Stimulated activated CD4-positive, alpha-beta T cell treated with anti-CD3 and anti-CD28 coated beads, Interleukin-2, amount 100 ng/mL, for 4 hours (primary cell): ENCODE measurements around the gene ASB12.
A peak's percentile ranks its signal among the peaks of the same experiment; 100 is the strongest.
"Not testable (repeated sequence)": the region's sequence is repeated elsewhere in the genome, so short reads cannot be mapped to it uniquely, and the experiment has no call there.

Experiments
- DNase-seq: peaks from one replicate; pipeline ENCODE4 v3.0.0-alpha.2; 2020; ENCODE audit warnings: low read depth

Gene ASB12, protein sequence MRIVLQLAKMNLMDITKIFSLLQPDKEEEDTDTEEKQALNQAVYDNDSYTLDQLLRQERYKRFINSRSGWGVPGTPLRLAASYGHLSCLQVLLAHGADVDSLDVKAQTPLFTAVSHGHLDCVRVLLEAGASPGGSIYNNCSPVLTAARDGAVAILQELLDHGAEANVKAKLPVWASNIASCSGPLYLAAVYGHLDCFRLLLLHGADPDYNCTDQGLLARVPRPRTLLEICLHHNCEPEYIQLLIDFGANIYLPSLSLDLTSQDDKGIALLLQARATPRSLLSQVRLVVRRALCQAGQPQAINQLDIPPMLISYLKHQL

GRCh38 chrX:64230123-64230970, at the start of gene ASB12:
Gene ASB12 (minus strand): TSS chrX:64230607. CDS start chrX:64225650, 4,957 bp downstream.
- no peak for DNase-seq

- no peak for DNase-seq
Observed at GRCh38 chrX:64265265-64265664, 34.9 kb upstream of the ASB12 start.

DNA sequence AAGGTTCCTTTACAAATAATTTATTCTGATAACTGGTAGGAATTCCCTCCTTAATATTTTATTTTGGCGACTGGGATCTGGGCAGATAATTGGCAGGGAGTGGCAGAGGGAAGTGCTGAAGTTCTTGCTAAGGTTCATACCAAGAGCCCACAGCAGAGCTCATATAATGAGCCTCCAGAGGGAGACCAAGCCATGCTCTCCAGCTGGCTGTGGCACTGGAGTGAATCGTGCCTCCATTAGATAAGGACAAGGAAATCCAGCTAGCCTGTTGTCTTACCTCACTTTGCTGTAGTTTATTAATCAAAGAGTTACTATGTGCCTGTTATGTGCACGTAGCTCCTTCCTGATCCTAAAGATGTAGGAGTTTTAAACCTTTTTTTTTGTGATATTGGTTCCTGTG, 1.3 kb downstream of the ASB12 start:
- no peak for DNase-seq

DNA sequence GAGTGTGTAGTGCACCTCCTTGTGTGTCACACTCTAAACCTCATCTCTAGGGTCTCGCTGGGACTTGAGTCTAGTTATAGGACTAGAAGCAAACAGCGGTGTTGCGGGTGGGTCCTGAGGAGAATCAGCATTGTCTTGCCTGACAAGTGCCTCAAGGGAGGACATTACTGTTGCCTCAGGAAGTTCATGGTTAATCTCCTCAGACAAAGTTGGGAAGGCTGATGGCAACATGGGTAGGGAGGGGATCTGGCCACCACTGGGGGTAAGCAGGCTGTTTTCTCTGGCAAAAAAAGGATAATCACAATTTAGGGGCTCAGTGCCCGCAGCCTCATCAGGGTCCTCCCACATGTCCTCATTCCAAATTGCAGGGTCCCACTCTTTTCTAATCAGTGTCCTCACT, 12.4 kb downstream of the ASB12 start:
- DNase-seq, result no peak

- not testable (repeated sequence) for DNase-seq
Observed at GRCh38 chrX:64213989-64214388, 16.4 kb downstream of the ASB12 start.

GRCh38 chrX:64206556-64207162, 23.7 kb downstream of the ASB12 start:
- DNase-seq, result no peak

- peak; percentile 79 for DNase-seq
Observed at GRCh38 chrX:64205735-64206501, 24.5 kb downstream of the ASB12 start.

DNA sequence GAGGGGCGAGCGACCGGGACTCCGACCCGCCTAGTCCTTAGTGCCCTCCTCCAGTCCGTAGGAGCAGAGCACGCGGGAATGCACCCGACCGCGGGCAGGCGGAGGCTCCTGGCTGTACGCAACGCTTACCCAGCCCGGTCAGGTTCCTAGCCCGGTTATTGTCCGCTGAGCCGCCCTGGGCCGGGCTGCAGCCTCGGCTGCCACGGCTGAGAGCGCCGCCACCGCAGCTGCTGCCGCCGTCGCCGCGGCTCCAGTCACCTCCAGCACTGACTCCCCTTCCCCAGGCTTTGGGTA, 25.0 kb downstream of the ASB12 start, which contains the start of gene AMER1:
Gene AMER1 (minus strand): TSS at position 268 of the 294 bp plus-strand sequence. CDS start 12,422 bp downstream, outside the sequence.
- DNase-seq, result no peak

DNA sequence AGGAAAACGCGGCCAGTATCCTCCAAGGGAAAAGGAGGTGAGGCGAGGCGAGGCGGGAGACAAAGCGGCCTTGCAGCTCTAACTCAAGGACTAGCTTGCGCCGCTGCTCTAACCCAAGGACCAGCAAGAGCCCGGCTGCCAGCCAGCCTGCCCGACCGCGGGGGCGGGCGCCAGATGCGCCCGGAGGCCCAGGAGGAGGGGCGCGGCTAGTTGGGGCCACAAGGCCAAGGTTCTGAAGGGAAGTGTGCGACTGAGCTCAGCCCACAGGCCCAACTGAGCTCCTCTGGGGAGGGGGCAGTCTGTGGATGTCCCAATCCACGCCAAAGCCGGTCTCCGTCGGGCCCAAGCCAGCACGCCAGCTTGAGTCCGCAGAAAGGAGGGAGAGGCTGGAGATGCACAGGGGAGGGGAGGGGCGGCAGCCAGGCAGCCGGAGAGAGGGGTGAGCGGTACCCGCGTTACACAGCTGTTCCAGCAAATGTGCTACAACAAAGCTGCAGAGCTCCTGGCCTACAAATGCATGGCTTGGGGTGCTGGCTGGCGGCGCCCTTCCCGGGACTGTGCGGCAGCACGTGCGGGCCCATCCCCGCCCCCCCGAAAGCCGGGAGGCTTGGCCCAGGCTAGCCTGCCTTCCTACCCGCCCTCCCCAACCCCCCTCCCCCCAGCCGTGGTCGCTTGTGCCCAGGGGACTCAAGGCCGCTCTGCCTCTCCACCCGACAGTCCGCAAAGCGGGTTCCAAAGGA, 25.5 kb downstream of the ASB12 start:
- DNase-seq, result peak; percentile 0

GRCh38 chrX:64204252-64204651, 26.2 kb downstream of the ASB12 start:
- DNase-seq, result no peak

- DNase-seq, result no peak
Observed at GRCh38 chrX:64202808-64203325, 27.5 kb downstream of the ASB12 start.

GRCh38 chrX:64198036-64198435, 32.4 kb downstream of the ASB12 start:
- no peak for DNase-seq

DNA sequence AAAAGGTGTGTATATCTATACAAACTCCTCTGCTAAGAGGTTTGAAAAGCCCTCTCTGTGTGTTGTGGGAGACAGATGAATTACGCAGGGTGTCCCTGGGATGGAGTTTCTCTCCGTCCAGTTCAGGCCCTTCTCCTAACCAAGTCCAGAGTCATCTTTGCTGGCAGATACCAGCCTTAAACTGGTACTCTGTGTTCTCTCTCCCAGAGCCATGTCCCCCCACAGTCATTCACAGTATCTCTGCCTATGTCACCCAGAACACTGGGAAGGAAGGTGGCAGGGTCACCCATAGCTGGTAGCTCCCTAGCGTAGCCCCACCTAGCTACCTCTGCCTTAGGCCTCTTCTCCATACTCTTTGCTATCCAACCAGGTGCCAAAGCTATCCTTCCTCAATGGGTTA, 33.8 kb downstream of the ASB12 start:
- no peak for DNase-seq

DNA sequence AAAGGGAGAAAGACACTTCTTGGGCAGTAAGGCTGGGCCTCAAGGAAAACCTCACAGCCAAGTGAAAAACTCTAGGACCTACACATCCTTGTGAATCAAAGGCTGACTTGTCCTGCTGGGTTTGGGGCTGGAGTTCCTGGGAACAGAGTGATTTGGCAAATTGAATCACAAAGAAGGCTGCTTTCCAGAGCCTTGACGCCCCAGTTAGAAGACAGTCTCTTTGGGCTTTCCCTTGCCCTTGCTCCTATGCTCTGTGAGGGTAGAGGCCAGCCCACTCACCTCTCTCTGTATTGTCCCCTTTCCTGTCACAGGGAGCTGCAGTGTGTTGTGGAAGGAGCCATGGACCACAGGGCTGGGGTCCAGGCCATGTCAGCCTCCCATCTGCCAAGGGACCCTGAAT, 34.5 kb downstream of the ASB12 start:
- no peak for DNase-seq

DNA sequence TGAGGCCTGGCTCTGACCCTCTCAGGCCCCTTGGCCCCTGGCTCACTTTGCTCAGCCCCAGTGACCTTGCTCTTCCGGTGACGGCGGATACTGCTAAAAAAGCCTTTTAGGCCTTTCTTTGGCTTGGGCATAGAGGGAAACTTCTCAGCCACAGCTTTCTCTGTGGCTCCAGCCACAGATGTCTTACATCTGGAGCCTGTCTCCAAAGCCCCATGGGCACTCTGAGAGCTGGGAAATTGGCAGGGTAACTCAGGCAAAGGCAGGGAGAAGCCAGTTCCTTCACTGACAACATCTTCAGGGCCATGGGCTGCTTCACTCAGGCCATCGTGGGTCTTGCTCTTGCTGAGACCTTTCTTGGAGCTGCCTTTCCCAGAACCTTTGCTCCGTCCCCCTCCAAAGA, 37.7 kb downstream of the ASB12 start:
- no peak for DNase-seq

DNA sequence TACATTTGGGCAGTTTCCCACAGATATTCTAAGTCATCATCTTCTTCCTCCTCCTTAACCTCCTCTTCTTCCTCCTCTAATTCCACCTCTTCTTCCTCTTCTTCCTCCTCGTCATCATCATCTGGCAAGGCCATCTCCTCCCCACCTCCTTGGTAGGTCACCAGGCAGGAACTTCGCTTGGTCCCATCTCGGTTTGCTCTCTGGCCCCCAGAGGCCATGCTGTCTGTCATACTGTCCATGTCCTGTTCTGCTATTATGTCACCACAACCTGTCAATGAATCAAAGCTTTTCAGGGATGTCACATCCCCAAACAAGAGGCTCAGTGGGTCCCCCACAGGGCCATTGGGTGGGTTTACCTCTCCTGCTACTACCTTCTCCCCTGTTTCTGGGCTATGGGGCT, 38.4 kb downstream of the ASB12 start:
- DNase-seq, result no peak

DNA sequence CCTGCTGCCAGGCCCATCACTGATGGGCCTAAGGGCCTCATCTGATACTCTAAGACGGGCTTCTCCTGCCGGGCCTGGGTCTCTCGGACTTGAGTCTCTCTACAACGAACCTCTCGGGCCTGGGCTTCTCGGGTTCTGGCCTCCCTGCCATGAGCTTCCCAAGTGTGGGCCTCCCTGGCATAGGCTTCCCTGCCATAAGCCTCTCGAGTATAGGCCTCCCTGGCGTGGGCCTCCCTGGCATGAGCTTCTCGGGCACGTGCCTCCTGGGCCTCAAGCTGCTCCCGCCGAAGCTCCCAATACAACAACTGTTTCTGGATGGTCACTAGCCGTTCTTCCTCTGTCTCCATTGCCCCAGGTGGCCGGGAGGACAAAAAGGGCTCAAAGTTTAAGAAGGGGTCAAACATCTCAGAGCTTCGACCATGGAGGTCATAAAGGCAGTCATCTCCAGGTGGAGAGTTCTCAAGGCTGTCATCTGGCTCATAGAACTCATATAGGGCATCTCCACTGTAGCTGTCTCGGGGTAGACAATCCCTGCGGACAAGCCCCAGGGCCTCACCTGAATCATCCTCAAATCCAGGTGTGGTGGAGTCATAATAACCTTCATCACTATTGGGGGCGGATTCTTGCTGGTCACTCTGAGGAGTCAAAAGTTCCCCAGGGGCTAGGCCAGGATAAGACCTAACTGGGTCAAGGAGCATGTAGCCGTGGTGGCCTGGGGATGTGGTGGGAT, 39.0 kb downstream of the ASB12 start:
- no peak for DNase-seq

GRCh38 chrX:64190136-64190740, 40.2 kb downstream of the ASB12 start:
- no peak for DNase-seq

DNA sequence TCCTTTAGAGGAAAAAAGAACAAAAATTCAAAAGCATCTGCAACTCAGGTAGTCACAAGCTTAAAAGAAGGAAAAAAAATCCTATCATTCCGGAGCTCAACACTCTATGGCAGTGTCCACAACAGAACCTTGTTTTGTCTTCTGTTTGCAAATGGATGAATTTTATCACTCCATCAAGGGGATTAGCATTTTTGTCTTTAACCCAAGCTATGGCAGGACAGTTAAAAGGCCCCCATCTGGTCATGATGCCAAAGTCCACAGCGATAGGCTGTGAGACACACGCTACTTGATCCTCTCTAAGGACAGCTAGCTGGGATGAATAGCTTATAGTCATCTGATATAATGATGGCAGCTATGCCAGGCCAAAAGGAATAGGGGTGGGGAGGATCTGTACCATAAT, 41.5 kb downstream of the ASB12 start:
- DNase-seq, result no peak

- no peak for DNase-seq
Observed at GRCh38 chrX:64187762-64188150, 42.7 kb downstream of the ASB12 start.
